HG02970 (cell line): ENCODE results near the gene CCDC187.

Source experiments
- ATAC-seq: cut with Tn5 transposase; IDR thresholded peaks from one replicate; pipeline ENCODE4 v1.9.1; 2021; ENCODE audit warnings: mild to moderate bottlenecking, moderate library complexity, moderate number of reproducible peaks; ENCODE audit not compliant: unreplicated experiment, low FRiP score

Gene CCDC187

GRCh38 chr9:136201174-136201573 lies 102.7 kb downstream of the CCDC187 start:
- no peak for ATAC-seq

- no peak for ATAC-seq
These were observed 103.5 kb downstream of the CCDC187 start for GRCh38 chr9:136200424-136200823.
